KMS-11 (cell line): Measurements from ENCODE around the gene DEFB123.

Experiments
- H2AFZ ChIP-seq: fragments of 200-600 bp; sonication (generic); 2 replicates; pipeline ENCODE4 v1.6.1; 2016; ENCODE audit warnings: antibody characterized with exemption, mixed run types, low read depth
- H3K27ac ChIP-seq: fragments of 200-600 bp; sonication (generic); 2 replicates; pipeline ENCODE4 v1.6.1; 2016; ENCODE audit warnings: mild to moderate bottlenecking, mixed run types
- H3K27me3 ChIP-seq: fragments of 200-600 bp; sonication (generic); 2 replicates; pipeline ENCODE4 v1.6.1; 2017; ENCODE audit warnings: mild to moderate bottlenecking, low read depth, mixed run types, moderate library complexity; ENCODE audit not compliant: insufficient read depth
- H3K36me3 ChIP-seq: fragments of 200-600 bp; sonication (generic); 2 replicates; pipeline ENCODE4 v1.6.1; 2017; ENCODE audit warnings: mild to moderate bottlenecking, mixed run types; ENCODE audit not compliant: insufficient read depth
- H3K4me1 ChIP-seq: fragments of 200-600 bp; sonication (generic); 2 replicates; pipeline ENCODE4 v1.6.1; 2016; ENCODE audit warnings: mild to moderate bottlenecking, low read depth, mixed run types; ENCODE audit not compliant: poor library complexity, severe bottlenecking
- H3K4me2 ChIP-seq: fragments of 200-600 bp; sonication (generic); 2 replicates; pipeline ENCODE4 v1.7.0; 2016; ENCODE audit warnings: mild to moderate bottlenecking, mixed run types
- H3K4me3 ChIP-seq: fragments of 200-600 bp; sonication (generic); IDR thresholded peaks from 2 replicates; pipeline ENCODE4 v1.6.1; 2017; ENCODE audit warnings: low read depth, low read length, mixed read lengths; ENCODE audit not compliant: insufficient read depth
- H3K79me2 ChIP-seq: fragments of 200-600 bp; sonication (generic); 2 replicates; pipeline ENCODE4 v1.6.1; 2016; ENCODE audit warnings: low read depth, mixed run types; ENCODE audit not compliant: insufficient read depth
- H3K9ac ChIP-seq: fragments of 200-600 bp; sonication (generic); 2 replicates; pipeline ENCODE4 v1.6.1; 2016; ENCODE audit warnings: mild to moderate bottlenecking, mixed run types
- H4K20me1 ChIP-seq: fragments of 200-600 bp; sonication (generic); 2 replicates; pipeline ENCODE4 v1.6.1; 2016; ENCODE audit warnings: mild to moderate bottlenecking, mixed run types; ENCODE audit not compliant: insufficient read depth
- TF ChIP-seq, protein P1 (sequence below): fragments of 200-600 bp; sonication (generic); conservative IDR thresholded peaks from 2 replicates; pipeline ENCODE4 v1.6.1; 2017; ENCODE audit warnings: low read depth, mild to moderate bottlenecking, antibody characterized with exemption, low read length, moderate library complexity, mixed read lengths

Gene DEFB123

GRCh38 chr20:31494131-31494530, 53.7 kb downstream of the DEFB123 start:
- Histone ChIP-seq H3K4me2 (no peak overlapping the region), H4K20me1 (no peaks in the 10 kb centered on the region), H3K36me3 (no peaks in the 10 kb centered on the region), H3K9ac (no peak overlapping the region), H3K27ac (no peak overlapping the region), H3K79me2 (no peaks in the 10 kb centered on the region), H3K4me1 (no peaks in the 10 kb centered on the region), H3K27me3 (no peaks in the 10 kb centered on the region), H2AFZ (no peak overlapping the region), H3K4me3 (no peak overlapping the region)
- TF ChIP-seq, protein P1, sequence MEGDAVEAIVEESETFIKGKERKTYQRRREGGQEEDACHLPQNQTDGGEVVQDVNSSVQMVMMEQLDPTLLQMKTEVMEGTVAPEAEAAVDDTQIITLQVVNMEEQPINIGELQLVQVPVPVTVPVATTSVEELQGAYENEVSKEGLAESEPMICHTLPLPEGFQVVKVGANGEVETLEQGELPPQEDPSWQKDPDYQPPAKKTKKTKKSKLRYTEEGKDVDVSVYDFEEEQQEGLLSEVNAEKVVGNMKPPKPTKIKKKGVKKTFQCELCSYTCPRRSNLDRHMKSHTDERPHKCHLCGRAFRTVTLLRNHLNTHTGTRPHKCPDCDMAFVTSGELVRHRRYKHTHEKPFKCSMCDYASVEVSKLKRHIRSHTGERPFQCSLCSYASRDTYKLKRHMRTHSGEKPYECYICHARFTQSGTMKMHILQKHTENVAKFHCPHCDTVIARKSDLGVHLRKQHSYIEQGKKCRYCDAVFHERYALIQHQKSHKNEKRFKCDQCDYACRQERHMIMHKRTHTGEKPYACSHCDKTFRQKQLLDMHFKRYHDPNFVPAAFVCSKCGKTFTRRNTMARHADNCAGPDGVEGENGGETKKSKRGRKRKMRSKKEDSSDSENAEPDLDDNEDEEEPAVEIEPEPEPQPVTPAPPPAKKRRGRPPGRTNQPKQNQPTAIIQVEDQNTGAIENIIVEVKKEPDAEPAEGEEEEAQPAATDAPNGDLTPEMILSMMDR = peak; percentile 26; the same call in 1 of the 2 replicates

GRCh38 chr20:31496761-31497295, 56.4 kb downstream of the DEFB123 start:
- Histone ChIP-seq H3K4me2 (no peak overlapping the region), H3K4me3 (no peak overlapping the region), H3K9ac (no peak overlapping the region), H3K36me3 (no peaks in the 10 kb centered on the region), H3K27ac (no peak overlapping the region), H4K20me1 (no peaks in the 10 kb centered on the region), H3K27me3 (no peaks in the 10 kb centered on the region), H2AFZ (no peak overlapping the region), H3K79me2 (no peaks in the 10 kb centered on the region), H3K4me1 (no peaks in the 10 kb centered on the region)
- TF ChIP-seq, protein P1 = no peak

GRCh38 chr20:31497838-31498540, 57.6 kb downstream of the DEFB123 start:
- TF ChIP-seq, protein P1 = no peak
- Histone ChIP-seq H2AFZ (no peak overlapping the region), H3K27ac (no peak overlapping the region), H3K4me3 (no peak overlapping the region), H3K9ac (no peak overlapping the region), H4K20me1 (no peaks in the 10 kb centered on the region), H3K27me3 (no peaks in the 10 kb centered on the region), H3K4me2 (no peak overlapping the region), H3K4me1 (no peaks in the 10 kb centered on the region), H3K79me2 (no peaks in the 10 kb centered on the region), H3K36me3 (no peaks in the 10 kb centered on the region)
